Adrenal gland (tissue), 5 donors: ENCODE measurements around the gene PPIL4.
A peak's percentile ranks its signal among the peaks of the same experiment; 100 is the strongest.

Source experiments
- POLR2A ChIP-seq, 2 donors: fragments of 450-650 bp; IDR thresholded peaks; one replicate each; pipeline ENCODE4 v1.6.1; 2017; ENCODE audit warnings: antibody characterized with exemption in 2 of 2, mild to moderate bottlenecking in 2 of 2, moderate library complexity in 1 of 2
- TF ChIP-seq, protein P1 (sequence below), 6 experiments: fragments of 450-650 bp in 4 of 6; fragments of 200-600 bp in 2 of 6; sonication (generic) in 1 of 6; IDR thresholded peaks; 1 replicate in 5 of 6; 2 replicates in 1 of 6; pipeline versions ENCODE4 v1.5.1 to v1.8.0; 2016 to 2021; ENCODE audit warnings: antibody characterized with exemption in 6 of 6, mild to moderate bottlenecking in 2 of 6, moderate library complexity in 1 of 6
- donor health status: DM: no; HTN: no; CAD: no.

DNA sequence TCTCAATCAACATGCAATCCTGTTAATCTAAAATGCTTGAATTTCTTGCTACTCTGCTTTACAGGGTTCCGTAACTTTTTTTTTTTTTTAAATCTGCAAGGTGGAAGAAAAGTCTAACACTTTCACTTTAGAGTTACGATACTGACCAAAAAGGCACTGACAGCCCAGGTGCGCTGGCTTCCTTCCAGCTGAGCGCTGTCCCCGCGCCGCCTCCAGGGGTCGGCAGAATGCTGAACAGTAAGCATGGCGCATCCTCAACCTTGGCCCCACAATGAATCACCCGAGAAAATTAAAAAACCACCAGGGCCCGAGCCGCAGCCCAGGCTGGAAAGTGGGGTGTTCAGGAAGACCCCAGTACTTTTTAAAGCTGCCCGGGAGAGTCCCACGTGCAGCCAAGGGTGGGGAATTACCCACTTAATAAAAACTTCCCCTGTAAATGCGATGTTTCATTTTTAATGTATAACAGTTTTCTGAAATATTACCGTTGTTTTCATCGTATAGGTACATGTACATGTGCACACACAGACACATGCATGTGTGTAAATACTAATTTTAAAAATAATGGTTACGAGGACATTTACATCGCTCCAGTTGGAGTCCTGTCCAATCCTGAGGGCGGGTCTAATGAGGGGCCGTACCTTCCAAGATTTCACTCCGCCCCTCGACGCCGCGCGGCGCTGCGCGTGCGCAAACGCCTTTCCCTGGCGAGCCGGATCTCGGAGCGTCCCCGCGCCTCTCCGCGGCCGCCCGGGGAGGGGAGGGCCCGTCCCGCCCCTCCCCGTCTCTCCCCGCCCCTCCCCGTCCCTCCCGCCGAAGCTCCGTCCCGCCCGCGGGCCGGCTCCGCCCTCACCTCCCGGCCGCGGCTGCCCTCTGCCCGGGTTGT, 19.9 kb upstream of the PPIL4 start, which contains the start of gene GINM1:
- TF ChIP-seq POLR2A (IDR thresholded peaks at IDR 0.05) = no peak
- TF ChIP-seq, protein P1, sequence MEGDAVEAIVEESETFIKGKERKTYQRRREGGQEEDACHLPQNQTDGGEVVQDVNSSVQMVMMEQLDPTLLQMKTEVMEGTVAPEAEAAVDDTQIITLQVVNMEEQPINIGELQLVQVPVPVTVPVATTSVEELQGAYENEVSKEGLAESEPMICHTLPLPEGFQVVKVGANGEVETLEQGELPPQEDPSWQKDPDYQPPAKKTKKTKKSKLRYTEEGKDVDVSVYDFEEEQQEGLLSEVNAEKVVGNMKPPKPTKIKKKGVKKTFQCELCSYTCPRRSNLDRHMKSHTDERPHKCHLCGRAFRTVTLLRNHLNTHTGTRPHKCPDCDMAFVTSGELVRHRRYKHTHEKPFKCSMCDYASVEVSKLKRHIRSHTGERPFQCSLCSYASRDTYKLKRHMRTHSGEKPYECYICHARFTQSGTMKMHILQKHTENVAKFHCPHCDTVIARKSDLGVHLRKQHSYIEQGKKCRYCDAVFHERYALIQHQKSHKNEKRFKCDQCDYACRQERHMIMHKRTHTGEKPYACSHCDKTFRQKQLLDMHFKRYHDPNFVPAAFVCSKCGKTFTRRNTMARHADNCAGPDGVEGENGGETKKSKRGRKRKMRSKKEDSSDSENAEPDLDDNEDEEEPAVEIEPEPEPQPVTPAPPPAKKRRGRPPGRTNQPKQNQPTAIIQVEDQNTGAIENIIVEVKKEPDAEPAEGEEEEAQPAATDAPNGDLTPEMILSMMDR (IDR thresholded peaks at IDR 0.05) = peak; percentile 37 to 74 (median 60)
